GF-D8 (cell line): ENCODE results near the gene NCOA6.

Source experiments
- DNase-seq: peaks from one replicate; lab custom pipeline; 2025; lab: John Stamatoyannopoulos, UW

Gene NCOA6

GRCh38 chr20:34825530-34826362, at the start of gene NCOA6:
TSS of gene NCOA6 (minus strand) at chr20:34825651. CDS start at chr20:34782355, 43,296 bp downstream.
- DNase-seq, result peak; percentile 32

GRCh38 chr20:34874094-34874654, 48.7 kb upstream of the NCOA6 start:
- peak; percentile 70 for DNase-seq

GRCh38 chr20:34873583-34874093, 48.2 kb upstream of the NCOA6 start:
- no peak for DNase-seq

GRCh38 chr20:34872622-34873224, 47.3 kb upstream of the NCOA6 start, which contains the start of gene GGT7:
TSS of gene GGT7 (minus strand) at chr20:34872856. CDS start at chr20:34872815, 41 bp downstream.
- no peak for DNase-seq

GRCh38 chr20:34871966-34872621, 46.6 kb upstream of the NCOA6 start:
- DNase-seq, result no peak

GRCh38 chr20:34871320-34871926, 46.0 kb upstream of the NCOA6 start:
- DNase-seq, result no peak

GRCh38 chr20:34864216-34864615, 38.8 kb upstream of the NCOA6 start:
- no peak for DNase-seq

- no peak for DNase-seq
Measured at GRCh38 chr20:34863421-34863965, 38.0 kb upstream of the NCOA6 start.

GRCh38 chr20:34862724-34863123, 37.3 kb upstream of the NCOA6 start:
- DNase-seq, result no peak

GRCh38 chr20:34861386-34862084, 36.1 kb upstream of the NCOA6 start:
- no peak for DNase-seq

GRCh38 chr20:34859826-34860545, 34.5 kb upstream of the NCOA6 start:
- DNase-seq, result no peak

- DNase-seq, result no peak
Measured at GRCh38 chr20:34859367-34859766, 33.9 kb upstream of the NCOA6 start.

- DNase-seq, result no peak
Measured at GRCh38 chr20:34852298-34852697, 26.8 kb upstream of the NCOA6 start.

GRCh38 chr20:34850969-34851368, 25.5 kb upstream of the NCOA6 start:
- DNase-seq, result no peak

GRCh38 chr20:34849778-34850177, 24.3 kb upstream of the NCOA6 start:
- DNase-seq, result no peak

GRCh38 chr20:34848597-34848996, 23.1 kb upstream of the NCOA6 start:
- no peak for DNase-seq

GRCh38 chr20:34843421-34843820, 18.0 kb upstream of the NCOA6 start:
- no peak for DNase-seq

GRCh38 chr20:34842143-34842542, 16.7 kb upstream of the NCOA6 start:
- DNase-seq, result no peak

GRCh38 chr20:34834459-34834893, 9.0 kb upstream of the NCOA6 start:
- no peak for DNase-seq

- DNase-seq, result no peak
Measured at GRCh38 chr20:34831936-34832335, 6.5 kb upstream of the NCOA6 start.
